CD4-positive, alpha-beta T cell treated with Interferon gamma for 1 hour (primary cell): ENCODE results near the gene ASMTL.

Source experiments
- DNase-seq: peaks from one replicate; pipeline ENCODE4 v3.0.0-alpha.2; 2020

The ASMTL gene

GRCh38 chrX:1403228-1403627, 49.5 kb downstream of the ASMTL start:
- no peak for DNase-seq

GRCh38 chrX:1401611-1402430, 50.9 kb downstream of the ASMTL start:
- DNase-seq = no peak

GRCh38 chrX:1400742-1401471, 51.8 kb downstream of the ASMTL start:
- no peak for DNase-seq

GRCh38 chrX:1400049-1400448, 52.7 kb downstream of the ASMTL start:
- no peak for DNase-seq

- no peak for DNase-seq
Measured at GRCh38 chrX:1398431-1399340, 54.0 kb downstream of the ASMTL start.

- DNase-seq = no peak
Measured at GRCh38 chrX:1397441-1398270, 55.1 kb downstream of the ASMTL start.

- no peak for DNase-seq
Measured at GRCh38 chrX:1397001-1397400, 55.7 kb downstream of the ASMTL start.

GRCh38 chrX:1395646-1396216, 57.0 kb downstream of the ASMTL start:
- DNase-seq = no peak

- no peak for DNase-seq
Measured at GRCh38 chrX:1394731-1395501, 57.8 kb downstream of the ASMTL start.

GRCh38 chrX:1393871-1394615, 58.7 kb downstream of the ASMTL start:
- no peak for DNase-seq

GRCh38 chrX:1392376-1393068, 60.2 kb downstream of the ASMTL start:
- no peak for DNase-seq

GRCh38 chrX:1391707-1392375, 60.9 kb downstream of the ASMTL start, which contains the start of gene SLC25A6:
Gene SLC25A6, minus strand, starts transcription at chrX:1392113. Its CDS starts 104 bp downstream, at chrX:1392009.
- peak; percentile 99 for DNase-seq

GRCh38 chrX:1391370-1391706, 61.4 kb downstream of the ASMTL start:
- DNase-seq = no peak

GRCh38 chrX:1390621-1391369, 61.9 kb downstream of the ASMTL start:
- no peak for DNase-seq

- DNase-seq = no peak
Measured at GRCh38 chrX:1389993-1390285, 62.8 kb downstream of the ASMTL start.

- DNase-seq = no peak
Measured at GRCh38 chrX:1389181-1389992, 63.3 kb downstream of the ASMTL start.

GRCh38 chrX:1388651-1389050, 64.1 kb downstream of the ASMTL start:
- no peak for DNase-seq
